HL-60/S4 treated with phorbol 12-myristate 13-acetate at 8.2 ng/mL for 4 days and 3 days (cell line): ENCODE results near the gene TMEM72.

Experiments
- in situ Hi-C: fragments of 300-500 bp; cut with MboI; formaldehyde crosslinking; loops from 2 replicates; pipeline ENCODE4 v1.15.0; 2022; ENCODE audit warnings: low sequenced_read_pairs

TMEM72 gene

DNA sequence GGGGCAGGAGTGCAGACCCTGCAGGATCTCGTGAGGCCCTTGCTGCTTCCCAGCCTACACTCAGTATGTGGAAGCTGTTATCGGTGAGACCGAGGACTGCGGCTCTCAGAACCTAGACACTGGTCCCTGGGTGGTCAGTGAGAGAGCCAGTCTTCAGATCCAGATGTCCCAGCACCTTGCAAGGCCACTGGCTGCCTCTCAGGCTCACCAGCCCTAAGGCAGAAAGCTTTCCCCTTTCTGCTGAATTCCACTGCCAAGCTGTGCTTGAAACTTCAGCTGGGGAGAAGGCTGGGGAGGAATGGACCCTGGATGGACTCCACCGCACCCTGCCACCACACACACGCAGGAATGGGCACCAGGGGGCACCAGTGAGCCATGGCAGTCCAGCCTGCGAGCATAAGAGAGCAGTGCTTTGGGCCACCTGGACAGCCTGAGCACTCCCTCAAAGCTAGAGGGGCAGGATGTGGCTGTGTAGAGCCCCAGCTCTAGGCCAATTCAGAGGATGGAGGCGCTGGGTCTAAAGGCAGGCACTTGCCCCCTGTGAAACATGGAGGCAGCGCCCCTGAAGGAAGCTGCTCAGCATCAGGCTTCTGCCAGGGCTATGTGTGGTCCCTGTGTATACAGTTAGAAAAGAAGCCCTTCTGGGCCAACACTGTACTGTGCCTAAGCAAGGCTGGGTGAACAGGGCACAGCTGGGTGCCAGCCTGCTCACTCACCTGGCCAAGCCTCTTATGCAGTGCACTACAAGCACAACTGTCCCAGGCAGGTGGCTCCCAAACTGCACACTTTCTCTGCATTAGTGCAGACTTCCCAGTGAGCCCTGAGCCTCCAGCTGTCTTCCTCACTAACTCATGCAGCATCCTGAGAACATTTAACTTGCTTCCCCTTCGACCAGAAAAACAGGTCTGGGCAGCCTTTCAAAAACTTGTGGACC lies 21.6 kb downstream of the TMEM72 start:
- in situ Hi-C loops = no loop called here

DNA sequence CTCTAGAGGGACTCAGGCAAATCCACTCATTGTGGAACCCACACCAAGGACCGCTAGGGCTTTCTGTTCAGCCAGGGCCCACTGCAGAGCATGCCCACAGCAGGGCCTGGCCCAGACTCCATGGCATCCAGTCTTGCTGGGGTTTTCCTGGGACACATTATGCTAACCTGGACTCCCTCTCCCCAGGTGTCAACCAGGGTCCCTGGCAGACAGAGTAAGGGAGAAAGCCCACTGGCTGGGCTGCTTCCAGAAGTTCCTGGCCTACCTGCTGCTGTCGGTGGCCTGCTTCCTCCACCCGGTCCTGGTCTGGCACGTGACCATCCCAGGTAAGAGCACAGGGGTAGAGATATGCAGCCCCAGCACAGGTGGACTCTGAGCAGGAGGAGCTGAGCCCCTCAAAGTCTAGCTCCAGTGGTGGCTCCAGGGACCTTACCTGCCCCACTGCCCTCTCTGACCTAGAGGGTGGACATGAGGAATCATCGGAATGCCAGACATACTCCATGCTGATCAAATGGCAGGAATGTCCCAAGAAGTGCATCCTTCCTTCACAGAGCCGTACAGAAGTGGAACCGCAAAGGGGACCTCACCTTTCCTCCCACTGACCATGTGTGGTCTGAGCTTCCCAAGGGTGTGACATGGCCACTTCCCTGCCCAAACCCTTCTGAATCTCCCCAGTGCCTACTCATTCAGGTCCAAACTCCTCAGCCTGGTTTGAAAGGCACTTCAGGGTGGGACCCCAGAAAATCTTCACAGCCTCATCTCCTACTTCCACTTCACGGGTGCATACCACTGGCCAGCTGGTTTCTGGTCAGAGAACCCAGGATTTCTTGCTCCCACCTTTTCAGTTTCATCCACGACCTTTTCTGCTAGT lies 22.5 kb downstream of the TMEM72 start:
- in situ Hi-C loops = no loop called here

- in situ Hi-C loops = no loop called here
Measured at GRCh38 chr10:44934416-44935200, 23.5 kb downstream of the TMEM72 start.

DNA sequence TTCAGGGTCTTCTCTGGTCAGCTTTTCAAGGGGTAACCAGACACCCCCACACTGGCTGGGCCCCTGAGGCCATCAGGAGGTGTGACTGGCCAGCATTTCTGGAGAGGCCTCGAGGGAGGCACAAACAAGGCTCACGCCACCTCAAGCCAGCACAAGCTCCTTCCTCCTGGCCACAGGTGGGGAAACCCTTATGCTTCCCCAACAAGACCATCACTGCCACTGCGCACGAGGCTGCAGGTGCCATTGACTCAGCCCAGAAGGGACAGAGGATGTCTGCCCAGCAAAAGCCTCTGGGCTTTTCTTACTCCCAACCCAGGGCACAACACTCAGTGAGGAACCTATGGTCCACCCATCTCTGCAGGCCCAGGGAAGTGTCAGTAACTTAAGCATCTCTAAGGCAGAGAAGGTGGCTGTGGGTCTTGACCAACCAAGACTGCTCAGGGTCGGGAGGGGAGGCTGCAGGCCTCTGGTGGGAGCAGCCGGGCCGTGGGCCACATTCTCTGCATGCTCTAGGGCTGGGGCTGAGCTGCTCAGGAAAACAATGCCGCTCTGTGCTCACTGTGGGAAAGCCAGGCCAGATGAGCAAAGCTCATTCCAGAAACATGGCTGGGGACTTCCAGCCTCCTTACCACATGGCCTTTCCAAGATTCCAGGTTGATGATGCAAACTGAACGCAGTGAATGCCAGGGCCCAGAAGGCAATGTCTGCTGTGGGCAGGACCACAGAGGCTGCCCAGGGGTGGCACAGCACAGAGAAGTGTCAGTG lies 24.2 kb downstream of the TMEM72 start:
- in situ Hi-C loops = no loop called here

DNA sequence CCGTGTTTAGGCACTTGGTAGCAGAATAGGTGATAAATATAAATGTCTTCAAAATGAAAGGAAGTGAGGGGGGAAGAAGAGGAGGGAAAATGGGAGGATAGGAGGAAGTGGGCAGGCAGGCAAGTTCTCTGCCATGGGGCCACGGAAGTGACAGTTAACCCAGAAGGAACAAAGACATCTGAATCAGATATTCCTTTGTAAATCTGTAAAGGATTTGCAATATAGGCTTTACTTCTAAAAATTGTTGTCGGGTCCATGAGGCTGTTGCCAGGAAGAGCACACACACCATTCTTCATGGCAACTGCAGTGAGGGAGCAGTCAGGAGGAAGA lies 24.8 kb downstream of the TMEM72 start:
- in situ Hi-C loops = no loop called here

- in situ Hi-C loops = no loop called here
Measured at GRCh38 chr10:44936314-44936975, 25.3 kb downstream of the TMEM72 start.

DNA sequence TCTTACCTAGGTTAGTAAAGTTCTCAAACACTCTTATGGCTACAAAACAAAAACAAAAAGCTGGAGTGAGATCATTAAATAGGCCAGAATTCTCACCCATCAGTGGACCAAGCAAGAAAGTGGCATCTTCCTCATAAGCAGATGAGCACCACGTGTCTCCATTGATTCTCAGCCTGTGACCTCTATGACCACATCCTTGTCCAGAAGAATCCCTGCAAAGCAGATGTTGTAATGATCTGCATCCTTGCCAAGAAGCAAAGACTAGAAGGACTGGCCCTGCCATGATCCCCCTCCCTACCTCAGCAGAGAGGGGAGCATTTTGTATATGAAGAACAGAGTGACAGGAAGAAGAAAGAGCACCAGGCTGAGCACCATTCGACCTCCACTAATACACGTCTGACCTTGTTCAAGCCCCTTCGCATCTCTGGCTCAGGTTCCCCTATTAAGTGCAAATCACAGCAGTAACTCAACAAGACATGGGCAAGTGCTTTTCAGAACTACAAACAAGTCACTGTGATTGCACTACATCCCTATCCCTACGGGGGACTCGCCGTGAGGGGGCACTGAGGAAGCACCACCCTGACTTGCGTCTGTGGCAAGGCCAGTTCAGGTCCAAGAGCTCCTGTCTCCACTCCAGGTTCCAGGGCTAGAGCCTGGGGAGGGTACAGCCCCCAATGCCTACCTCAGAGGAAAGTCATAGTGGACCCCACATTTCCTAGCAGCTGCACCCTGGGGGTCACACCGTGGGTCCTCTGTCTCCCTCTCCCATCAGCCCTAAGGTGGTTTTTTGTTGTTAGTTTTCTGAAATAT lies 26.3 kb downstream of the TMEM72 start:
- in situ Hi-C loops = no loop called here

DNA sequence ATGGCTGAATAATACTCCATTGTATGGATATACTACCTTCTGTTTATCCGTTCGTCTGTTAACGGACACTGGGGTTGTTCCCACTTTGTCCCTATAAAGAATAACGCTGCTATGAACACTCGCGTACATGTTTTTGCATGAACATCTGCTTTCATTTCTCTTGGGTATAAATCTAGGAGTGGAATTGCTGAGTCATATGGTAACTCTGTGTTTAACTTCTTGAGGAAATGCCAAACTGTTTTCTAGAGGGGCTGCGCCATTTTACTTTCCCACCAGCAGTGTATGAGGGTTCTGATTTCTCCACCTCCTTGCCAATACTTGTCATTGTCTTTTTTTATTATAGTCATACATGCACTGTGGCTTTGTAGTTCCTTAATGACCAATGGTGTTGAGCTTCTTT lies 27.8 kb downstream of the TMEM72 start:
- in situ Hi-C loops = no loop called here

- in situ Hi-C loops = no loop called here
Measured at GRCh38 chr10:44939691-44940401, 28.7 kb downstream of the TMEM72 start.

GRCh38 chr10:44944354-44944753 lies 33.2 kb downstream of the TMEM72 start:
- in situ Hi-C loops = no loop called here

GRCh38 chr10:44946205-44946604 lies 35.1 kb downstream of the TMEM72 start:
- in situ Hi-C loops = no loop called here

DNA sequence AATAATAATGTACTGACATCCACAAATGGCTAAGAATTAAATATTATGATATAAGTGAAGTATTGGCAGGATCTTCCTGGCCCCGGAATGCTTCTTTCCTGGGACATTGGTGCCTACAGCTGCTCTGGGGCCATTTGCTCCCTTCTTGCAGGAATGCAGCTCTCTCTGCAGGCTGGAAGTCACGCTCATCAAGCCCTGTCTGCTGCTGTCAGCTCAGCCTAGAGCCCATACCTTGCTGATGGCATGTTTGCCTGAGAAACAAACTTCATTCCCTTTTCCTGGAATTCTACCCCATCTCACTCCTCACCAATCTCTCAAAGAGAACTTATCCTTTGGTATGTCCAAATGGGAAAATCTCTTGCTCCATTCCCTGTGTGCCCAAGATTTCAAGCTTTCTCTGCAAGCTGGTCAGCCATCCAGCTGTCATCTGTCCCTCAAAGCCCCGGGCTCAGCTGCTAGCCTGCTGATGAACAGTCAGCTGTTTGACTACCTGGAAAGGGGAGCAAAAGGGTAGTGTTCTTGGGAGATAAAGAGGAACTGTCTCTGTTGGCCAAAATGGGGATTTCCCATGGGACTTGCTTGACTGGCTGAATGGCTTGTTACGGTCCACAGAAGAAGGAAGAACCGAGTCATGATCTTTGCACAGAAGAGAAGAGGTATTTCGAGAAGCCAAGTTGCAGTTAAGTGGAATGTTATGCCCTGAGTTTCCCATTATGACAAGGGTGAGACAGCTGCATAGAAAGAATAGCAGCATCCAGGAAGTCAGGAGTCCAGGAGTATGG lies 36.4 kb downstream of the TMEM72 start:
- in situ Hi-C loops = no loop called here

DNA sequence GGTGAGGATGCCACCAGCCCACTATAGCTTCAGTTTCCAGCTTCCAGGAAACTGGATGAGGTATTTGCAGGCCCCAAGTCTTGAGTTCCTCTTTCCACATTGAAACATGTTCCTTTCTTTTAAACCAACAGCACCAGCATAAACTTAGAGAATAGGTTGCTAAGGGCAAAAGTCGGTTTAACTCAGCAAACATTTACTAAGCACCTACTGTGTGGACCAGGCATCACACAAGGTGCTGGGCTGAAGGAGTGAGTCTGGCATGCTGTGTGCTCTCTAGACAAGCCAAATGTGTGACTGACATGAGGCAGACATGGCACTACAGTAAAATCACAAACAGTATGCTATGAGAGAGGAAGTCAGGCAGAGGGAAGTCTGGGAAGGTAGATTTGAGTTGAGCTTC lies 37.5 kb downstream of the TMEM72 start:
- in situ Hi-C loops = no loop called here

- in situ Hi-C loops = no loop called here
Measured at GRCh38 chr10:44949127-44949802, 38.1 kb downstream of the TMEM72 start.

GRCh38 chr10:44949915-44950314 lies 38.8 kb downstream of the TMEM72 start:
- in situ Hi-C loops = no loop called here

- in situ Hi-C loops = no loop called here
Measured at GRCh38 chr10:44950326-44951225, 39.4 kb downstream of the TMEM72 start.
